GM21825 (cell line): Measurements from ENCODE around the gene ASXL3.

Source experiments
- ATAC-seq: cut with Tn5 transposase; IDR thresholded peaks from one replicate; pipeline ENCODE4 v1.9.1; 2021; ENCODE audit warnings: mild to moderate bottlenecking, moderate library complexity; ENCODE audit not compliant: unreplicated experiment

The ASXL3 gene

GRCh38 chr18:33712719-33713118 is 134.7 kb downstream of the ASXL3 start:
- no peak for ATAC-seq

DNA sequence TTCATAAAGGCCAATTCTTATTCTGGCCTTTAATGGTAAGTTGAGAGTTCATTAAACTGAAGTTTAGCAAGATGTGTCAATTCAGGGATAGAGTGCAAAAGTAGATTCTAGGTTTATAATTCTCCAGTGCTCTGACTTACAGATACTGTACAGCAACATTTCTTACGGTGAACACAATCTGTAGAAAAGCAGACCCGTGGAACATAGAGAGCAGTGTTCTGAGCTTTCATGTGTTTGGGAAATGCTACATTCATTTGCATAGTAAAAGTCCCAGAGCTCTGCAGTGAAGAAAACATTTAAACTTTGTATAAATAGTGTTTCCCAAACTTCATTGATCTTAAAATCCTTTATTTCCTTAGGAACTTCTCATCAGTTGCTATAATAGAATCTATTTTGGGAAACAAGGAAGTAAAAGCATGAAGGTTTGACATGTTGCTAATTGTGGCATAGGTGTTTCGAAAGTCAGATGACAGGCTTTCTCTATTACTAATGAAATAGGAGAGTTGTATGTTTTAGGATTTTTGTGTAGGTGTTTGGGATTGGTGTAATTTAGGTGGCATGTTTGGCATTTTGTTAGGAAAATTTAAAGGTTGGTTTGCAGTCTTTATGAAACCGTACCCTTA is 138.2 kb downstream of the ASXL3 start:
- ATAC-seq, result no peak

DNA sequence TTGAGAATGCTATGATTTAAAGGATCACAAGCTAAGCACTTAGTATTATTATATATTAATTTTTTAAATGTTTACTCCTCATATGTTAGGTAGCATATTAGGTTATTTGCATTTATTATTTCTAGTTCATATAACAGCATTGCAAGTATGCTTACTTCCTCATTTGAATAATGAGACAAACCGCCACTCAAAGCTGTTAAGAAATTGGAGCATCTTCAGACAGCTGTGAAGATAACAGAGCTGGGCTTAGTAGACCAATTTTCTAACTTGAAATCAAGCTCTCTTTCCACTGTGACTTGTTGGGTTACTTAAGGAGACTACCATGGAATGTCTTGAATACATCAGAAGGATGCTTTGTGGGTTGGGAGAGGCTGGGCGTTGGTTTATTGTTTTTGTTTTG is 139.3 kb downstream of the ASXL3 start:
- ATAC-seq, result no peak

GRCh38 chr18:33720133-33720532 is 142.1 kb downstream of the ASXL3 start:
- ATAC-seq, result no peak

DNA sequence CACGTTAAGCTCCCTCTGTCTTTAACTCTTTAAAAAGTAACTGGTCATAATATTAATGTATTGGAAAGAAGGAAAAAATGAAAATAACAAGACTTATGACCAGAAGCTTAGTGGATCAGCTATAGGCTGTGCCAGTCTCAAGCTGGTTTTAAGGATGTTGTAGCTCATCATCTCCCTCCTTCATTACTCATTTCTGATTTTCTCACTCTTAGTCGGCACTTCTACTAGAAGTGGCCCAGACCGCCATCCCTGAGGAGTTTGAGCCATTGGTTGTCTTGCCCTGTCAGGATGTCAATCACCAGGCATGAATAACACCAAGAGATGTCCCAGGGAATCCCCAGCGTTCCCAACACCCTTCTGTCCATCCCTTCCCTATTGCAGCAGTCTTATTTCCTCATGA is 151.5 kb downstream of the ASXL3 start:
- no peak for ATAC-seq

GRCh38 chr18:33733376-33733775 is 155.4 kb downstream of the ASXL3 start:
- no peak for ATAC-seq

DNA sequence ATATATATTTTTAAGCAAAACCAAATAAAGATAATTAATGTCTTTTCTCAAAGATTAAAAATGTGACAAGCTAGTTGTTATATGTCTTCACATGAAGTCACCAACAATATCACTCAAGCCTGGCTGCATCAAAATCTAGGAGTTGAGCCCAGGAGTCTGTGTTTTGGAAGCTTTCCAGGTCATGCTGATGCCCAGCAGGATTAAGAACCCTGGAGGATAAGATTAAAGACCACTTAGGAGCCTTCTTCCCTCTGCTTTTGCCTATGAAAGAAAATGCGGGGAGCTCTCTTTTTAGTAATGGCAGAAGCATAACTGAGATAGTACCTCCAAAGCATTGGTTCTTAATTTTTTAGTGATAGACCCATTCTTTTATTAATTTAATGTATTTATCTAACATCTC is 157.4 kb downstream of the ASXL3 start:
- ATAC-seq, result no peak

- no peak for ATAC-seq
Measured at GRCh38 chr18:33741760-33742159, 163.7 kb downstream of the ASXL3 start.

- no peak for ATAC-seq
Measured at GRCh38 chr18:33744032-33744697, 166.1 kb downstream of the ASXL3 start.

- ATAC-seq, result no peak
Measured at GRCh38 chr18:33745151-33745795, 167.3 kb downstream of the ASXL3 start.

GRCh38 chr18:33745871-33746545 is 168.0 kb downstream of the ASXL3 start:
- ATAC-seq, result no peak

DNA sequence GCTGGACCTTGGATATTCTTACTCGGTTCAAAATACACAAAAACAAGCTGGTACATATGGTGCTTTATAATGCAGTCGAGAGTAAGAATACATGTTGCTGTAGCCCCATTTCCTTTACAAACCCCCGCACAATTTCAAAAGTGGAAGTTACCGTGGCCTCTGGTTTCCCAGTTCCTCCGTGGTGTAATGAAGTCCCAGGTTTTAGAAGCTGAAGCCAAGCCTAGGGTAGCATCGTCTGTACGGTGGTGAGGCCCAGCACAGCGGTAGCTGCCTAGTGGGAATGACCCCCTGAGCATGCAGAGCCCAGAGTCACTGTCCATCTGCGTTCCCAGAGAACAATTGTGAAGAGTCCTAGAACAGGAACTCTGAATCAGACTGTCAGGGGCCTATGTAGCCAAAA is 171.8 kb downstream of the ASXL3 start:
- no peak for ATAC-seq

- ATAC-seq, result no peak
Measured at GRCh38 chr18:33750366-33750765, 172.3 kb downstream of the ASXL3 start.

DNA sequence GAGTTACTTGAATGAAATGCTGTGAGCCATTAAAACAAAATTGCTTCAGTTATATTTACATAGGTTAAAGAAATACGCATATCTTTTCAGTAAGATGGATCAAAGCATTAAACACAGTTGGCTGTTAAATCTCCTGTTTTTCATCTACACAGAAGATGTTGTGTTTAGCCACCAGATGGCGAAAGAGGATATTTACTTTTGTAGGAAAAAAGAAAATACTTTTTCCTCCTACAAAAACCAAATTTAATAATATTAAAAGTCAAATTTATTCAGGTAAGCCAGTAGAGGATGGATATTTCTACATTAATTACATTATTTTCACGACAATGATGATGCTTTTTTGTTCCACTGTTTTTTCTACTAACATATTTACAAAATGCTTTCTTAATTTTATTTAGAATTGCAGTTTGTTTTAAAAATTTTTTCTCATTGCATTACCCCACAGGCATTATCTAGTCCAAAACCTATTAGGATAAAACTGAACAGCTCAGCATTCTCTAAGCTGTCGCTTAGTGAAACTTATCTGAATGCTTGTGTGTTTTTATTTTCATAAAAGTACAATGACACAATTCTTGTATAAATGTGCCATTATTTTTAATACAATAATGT is 173.7 kb downstream of the ASXL3 start:
- ATAC-seq, result no peak

GRCh38 chr18:33755391-33755790 is 177.4 kb downstream of the ASXL3 start:
- ATAC-seq, result no peak

DNA sequence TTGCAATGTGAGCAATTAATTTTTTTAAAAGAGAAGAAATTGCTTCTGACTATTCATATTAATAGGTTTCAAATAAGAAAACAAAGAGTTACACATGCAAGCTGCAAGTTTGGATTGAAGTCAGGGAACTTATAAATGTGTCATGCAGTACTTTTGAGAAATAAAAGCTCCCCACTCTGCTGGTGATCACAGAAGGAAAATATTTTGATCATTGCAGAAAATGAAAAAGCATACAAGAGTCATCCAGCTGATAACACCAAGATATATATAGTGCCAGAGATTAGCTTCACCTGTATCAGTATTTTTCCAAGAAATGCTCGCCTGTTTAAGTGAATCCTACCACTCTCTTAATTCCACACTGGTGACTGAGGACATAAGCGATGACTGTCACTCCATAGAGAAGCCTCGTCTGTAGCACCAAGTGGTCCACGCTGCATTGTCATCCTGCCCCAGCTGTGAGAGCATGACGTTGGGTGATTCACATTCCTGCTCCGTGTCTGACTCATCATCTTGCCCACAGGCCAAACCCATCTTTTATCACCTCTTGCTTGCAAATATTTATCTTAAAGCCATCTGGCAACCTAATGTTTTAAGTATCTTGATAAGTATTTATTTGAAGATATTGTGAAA is 178.0 kb downstream of the ASXL3 start:
- ATAC-seq, result no peak

GRCh38 chr18:33757037-33757436 is 179.0 kb downstream of the ASXL3 start:
- no peak for ATAC-seq

DNA sequence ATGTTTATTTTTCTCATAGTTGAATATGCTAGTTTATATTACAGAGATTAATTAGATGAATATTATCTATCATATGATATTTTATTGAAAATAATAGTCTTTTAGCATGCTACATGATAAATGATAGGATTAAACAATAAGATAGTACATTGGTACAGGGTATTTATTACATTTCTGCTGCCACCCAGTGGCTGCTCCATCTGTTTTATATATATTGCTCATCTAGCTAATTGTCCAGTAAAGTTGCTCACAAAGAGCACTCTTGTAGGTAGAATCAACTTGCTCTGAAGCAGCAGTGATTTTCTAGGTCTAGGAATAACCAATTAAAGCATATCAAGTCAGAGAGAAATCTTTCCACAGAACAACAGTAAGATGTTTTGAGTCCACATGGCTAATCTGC is 183.3 kb downstream of the ASXL3 start:
- no peak for ATAC-seq

DNA sequence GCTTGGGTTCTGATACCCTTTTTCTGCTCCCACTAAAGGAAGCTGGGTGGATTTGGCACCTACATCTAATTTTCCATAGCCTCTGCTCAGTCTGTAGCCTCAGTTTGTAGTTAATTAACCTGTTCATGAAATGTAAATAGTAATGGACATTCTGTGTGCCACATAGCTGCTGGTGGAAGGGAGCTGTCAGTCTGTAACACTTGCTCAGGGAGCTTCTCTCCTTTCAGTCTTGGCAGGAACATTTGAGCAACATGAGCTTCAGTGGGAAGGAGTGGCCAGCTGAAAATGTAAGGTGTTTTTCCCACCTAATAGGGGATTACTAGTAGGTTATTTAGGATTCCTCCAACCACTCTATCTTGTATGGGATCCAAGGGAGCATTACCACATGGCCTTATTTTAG is 203.4 kb downstream of the ASXL3 start:
- ATAC-seq, result no peak
